DMS79 (cell line): Measurements from ENCODE around the gene MLYCD.

Experiments used
- DNase-seq: peaks from one replicate; lab custom pipeline; 2025; lab: John Stamatoyannopoulos, UW

MLYCD gene

DNA sequence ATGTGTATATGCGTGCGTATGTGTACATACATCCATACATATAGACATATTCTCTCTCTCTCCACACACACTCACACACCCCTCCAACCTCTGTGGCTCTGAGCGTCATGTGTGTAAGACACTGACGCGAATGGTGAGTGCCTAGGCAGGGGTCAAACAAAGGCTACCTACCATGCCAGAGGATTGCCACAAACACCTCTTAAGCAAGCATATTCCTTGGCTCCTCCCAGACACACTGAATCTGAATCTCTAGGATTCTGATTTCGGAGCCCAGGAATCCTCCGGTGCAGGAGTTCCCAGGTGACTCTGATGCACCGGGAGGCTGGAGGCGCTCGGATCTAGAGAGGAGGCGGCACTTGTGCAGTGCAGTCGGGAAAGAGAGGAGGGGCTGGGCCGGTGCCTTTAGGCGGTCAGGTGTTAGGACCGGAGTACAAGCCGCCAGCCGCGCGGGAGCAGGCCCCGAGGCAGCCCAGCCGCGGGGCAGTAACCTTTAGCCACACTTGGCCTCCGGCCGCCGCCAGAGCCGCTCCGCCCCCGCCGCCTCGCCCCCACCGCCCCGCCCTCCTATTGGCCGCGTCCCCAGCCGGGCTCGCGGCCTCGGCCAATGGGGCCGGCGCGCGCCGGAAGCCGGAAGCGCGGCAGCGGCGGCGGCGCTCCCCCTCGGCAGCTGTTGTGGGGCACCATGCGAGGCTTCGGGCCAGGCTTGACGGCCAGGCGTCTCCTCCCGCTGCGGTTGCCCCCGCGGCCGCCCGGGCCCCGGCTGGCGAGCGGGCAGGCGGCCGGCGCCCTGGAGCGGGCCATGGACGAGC is at the start of gene MLYCD:
MLYCD (plus strand) TSS at position 653 of the 809 bp plus-strand sequence; CDS start at position 683, 30 bp downstream.
- no peak for DNase-seq

GRCh38 chr16:83849421-83849820 is 49.5 kb upstream of the MLYCD start:
- DNase-seq, result no peak

DNA sequence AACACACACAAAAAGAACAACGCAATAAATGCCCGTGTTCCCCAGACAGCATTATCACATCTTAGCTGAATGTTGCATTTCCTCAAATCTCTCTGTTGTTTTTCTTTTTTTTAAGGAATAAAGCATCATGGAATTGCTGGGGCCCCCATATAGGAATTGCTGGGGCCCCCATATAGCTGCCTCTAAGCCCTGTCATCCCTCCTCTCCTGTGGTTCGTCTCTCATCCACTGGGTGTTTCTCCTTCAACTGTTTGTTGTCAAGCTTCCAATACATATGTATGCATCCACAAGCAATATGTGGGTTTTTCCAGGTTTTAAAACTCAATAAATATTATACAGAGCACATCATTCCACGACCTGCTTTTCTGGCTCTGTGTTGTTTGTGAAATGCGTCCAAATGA is 48.0 kb upstream of the MLYCD start:
- no peak for DNase-seq

- DNase-seq, result no peak
Measured at GRCh38 chr16:83851473-83851872, 47.4 kb upstream of the MLYCD start.

- no peak for DNase-seq
Measured at GRCh38 chr16:83852774-83853173, 46.1 kb upstream of the MLYCD start.

GRCh38 chr16:83853834-83854233 is 45.1 kb upstream of the MLYCD start:
- no peak for DNase-seq

GRCh38 chr16:83854420-83854819 is 44.5 kb upstream of the MLYCD start:
- no peak for DNase-seq

GRCh38 chr16:83856792-83857191 is 42.1 kb upstream of the MLYCD start:
- no peak for DNase-seq

- no peak for DNase-seq
Measured at GRCh38 chr16:83859265-83859664, 39.6 kb upstream of the MLYCD start.

GRCh38 chr16:83862661-83863060 is 36.3 kb upstream of the MLYCD start:
- no peak for DNase-seq

DNA sequence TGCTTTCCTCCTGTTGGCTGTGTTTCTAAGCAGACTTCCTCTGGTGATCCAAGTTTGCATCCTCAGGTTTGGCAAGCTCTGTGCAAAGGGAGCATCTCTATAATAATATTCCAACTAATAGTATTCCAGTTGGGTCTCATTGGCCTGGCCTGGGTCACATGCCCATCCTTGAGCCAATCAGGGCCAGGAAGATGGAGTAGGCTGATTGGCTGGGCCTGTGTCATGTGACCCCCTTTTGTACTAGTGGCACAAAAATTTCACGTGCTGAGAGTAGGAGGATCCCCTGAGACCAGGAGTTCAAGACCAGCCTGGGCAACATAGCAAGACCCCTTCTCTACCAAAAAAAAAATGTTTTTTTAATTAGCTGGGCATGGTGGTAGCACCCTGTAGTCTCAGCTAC is 35.2 kb upstream of the MLYCD start:
- no peak for DNase-seq

GRCh38 chr16:83870830-83871229 is 28.1 kb upstream of the MLYCD start:
- no peak for DNase-seq

- DNase-seq, result no peak
Measured at GRCh38 chr16:83878838-83879237, 20.1 kb upstream of the MLYCD start.

DNA sequence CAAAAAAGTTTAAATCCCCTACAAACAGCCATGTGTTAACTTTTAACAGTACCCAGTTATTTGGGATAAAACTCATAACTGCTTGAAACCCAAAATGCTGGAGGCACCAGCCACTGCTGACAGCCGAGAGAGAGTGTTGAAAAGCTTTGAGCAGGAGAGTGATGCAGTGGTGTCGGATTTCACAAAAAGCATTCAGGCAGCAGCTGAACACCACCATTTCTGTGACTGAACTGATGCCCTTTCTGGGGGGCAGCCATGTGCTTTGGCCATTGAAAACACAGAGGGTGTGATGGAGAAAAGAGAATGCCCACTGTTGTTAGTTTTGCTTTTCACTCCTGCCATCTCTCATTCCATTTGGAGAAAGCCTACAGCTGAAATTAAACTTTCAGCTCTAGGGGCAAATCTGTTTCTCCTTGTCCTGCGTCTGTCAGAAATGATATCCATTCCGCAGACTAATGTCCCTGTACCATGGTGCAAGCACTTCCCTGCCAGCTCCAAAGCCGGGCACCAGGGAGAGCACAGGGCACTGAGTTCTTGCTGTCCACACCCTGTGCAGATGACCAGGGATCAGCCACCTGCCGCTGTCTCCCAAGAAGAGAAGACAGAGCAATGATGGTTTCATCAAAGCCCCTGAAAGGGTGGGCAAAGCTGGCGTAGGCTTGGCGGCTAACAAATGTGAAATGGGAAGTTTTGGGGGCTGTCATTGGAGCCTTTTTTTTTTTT is 16.6 kb upstream of the MLYCD start:
- no peak for DNase-seq

DNA sequence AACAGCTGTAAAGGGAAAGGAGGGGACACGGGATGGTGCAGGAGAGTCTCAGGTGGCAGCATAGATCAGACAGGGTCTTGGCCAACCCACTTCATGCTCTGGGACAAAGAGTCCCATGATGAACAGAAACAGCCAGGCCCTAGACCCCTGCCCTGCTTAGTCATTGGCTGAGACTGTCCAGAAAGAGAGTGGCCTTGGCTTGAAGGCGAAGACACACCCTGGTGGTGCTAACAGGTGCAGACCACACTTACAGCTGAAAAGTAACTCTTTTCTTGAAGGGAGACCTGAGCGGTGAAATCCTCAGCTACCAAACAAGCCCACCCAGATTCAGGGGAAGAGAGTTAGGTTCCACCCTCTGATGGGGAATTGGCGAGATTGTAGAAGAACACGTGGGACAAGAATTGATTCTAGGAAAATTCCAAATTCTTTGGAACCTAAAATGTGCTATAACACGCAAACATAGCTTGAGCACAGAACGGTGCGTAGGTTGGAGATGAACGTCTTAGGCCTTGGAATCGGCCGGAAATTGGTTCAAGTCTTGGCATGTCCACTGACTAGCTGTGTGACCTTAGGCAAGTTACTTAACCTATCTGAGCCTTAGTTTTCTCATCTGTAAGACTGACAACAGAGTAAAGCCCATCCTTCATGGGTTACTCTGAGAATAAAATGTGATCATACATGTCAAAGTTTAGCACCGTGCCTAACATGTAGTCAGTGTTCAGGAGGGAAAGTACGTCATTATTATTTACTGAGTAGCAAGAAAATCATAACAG is 12.5 kb upstream of the MLYCD start:
- no peak for DNase-seq

DNA sequence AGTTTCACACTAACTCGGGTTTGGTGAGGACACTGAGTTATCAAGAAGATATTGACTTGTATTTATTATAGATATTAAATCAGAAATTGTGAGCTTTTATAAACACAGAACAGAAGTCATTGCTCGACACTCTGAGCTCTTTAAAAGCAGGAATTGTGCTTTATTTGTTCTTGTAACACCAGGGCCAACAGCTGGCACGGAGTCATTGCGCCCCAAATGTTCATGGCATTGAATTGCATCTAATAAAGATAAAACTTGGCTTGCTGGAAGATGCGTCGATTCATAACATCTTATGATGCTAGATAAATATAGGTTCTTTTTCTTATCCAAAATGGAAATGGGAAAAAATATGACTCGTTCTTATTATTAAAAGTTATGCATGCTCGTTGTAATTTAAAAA is 11.8 kb upstream of the MLYCD start:
- DNase-seq, result no peak

DNA sequence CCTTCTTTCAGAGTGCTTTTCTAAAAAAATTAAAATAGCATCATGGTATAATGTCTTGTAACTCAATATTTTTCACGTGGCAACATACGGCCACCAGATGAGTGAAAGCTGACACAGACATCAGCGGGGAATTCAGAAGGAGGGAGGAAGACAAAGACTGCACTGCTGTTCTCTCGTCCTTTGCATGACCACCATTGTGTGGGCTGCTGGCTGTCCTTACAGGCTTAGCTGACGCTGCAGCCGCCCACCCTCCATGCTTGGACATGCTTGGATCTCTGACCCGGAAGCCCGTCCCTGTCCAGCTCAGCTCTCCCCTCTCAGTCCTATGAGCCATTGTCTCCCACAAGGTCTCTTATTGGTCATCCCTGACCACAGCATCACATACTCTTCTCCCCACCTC is 11.4 kb upstream of the MLYCD start:
- DNase-seq, result no peak

- no peak for DNase-seq
Measured at GRCh38 chr16:83888672-83889044, 10.3 kb upstream of the MLYCD start.

- no peak for DNase-seq
Measured at GRCh38 chr16:83890359-83890758, 8.6 kb upstream of the MLYCD start.

- no peak for DNase-seq
Measured at GRCh38 chr16:83891742-83892141, 7.2 kb upstream of the MLYCD start.

GRCh38 chr16:83895243-83895642 is 3.7 kb upstream of the MLYCD start:
- no peak for DNase-seq

GRCh38 chr16:83895942-83896341 is 3.0 kb upstream of the MLYCD start:
- DNase-seq, result no peak
